HFFc6 (cell line): Measurements from ENCODE around the gene ARTN. TPM values are rescaled to one million over a fixed set of nuclear protein-coding genes. Genes with fewer than 3 reads are reported as not detected.

Experiments used
- DNase-seq: peaks from one replicate; pipeline ENCODE4 v3.0.0-alpha.2; 2018
- H3K27ac Mint-ChIP-seq: 2 replicates; pipeline ENCODE4 v1.8.0; 2020; ENCODE audit warnings: mild to moderate bottlenecking, mixed read lengths
- H3K27me3 Mint-ChIP-seq: 2 replicates; pipeline ENCODE4 v1.8.0; 2021; ENCODE audit warnings: mild to moderate bottlenecking, moderate library complexity, mixed read lengths; ENCODE audit not compliant: insufficient read depth
- H3K36me3 Mint-ChIP-seq: 2 replicates; pipeline ENCODE4 v1.8.0; 2021; ENCODE audit warnings: low read depth, mixed read lengths
- H3K4me1 Mint-ChIP-seq: 2 replicates; pipeline ENCODE4 v1.8.0; 2020; ENCODE audit warnings: low read depth, mixed read lengths
- H3K4me3 Mint-ChIP-seq: 2 replicates; pipeline ENCODE4 v1.8.0; 2020; ENCODE audit warnings: mild to moderate bottlenecking, moderate library complexity, mixed read lengths
- H3K9me3 Mint-ChIP-seq: 2 replicates; pipeline ENCODE4 v1.8.0; 2020; ENCODE audit warnings: mild to moderate bottlenecking, mixed read lengths
- CTCF ChIP-seq: fragments of 200-600 bp; sonication (generic); IDR thresholded peaks from 2 replicates; pipeline ENCODE4 v1.5.0; 2021; ENCODE audit warnings: antibody characterized with exemption, mild to moderate bottlenecking
- total RNA-seq, 6 experiments: library from RNA; stranded (reverse); fragmentation: NEBNext Ultra II Directional; extraction: Animal tissue kit (Norgen Biotek cat#: 25700); gene quantifications; 2 replicates in 1 of 6; 3 replicates in 5 of 6; pipeline ENCODE4 v1.2.3, GENCODE V29; 2021

ARTN gene
- total RNA-seq, 6 experiments from 2014 or later = 0.14 to 0.61 (median 0.37) TPM

- Mint-ChIP-seq H3K4me3 (peak overlapping the region; percentile 65), H3K27ac (peak overlapping the region; percentile 38), H3K27me3 (no peaks in the 10 kb centered on the region), H3K9me3 (peaks cover 6% of the 10 kb centered on the region), H3K4me1 (peaks cover 30% of the 10 kb centered on the region), H3K36me3 (peaks cover 11% of the 10 kb centered on the region)
- peak; percentile 93 for TF ChIP-seq CTCF
- peak; percentile 44 for DNase-seq
Measured at GRCh38 chr1:43934101-43934985, 742 bp downstream of the ARTN start.

- Mint-ChIP-seq H3K27me3 (peaks cover 3% of the 10 kb centered on the region; the same call in 1 of the 2 replicates), H3K9me3 (no peaks in the 10 kb centered on the region; the same call in 1 of the 2 replicates), H3K4me1 (peaks cover 24% of the 10 kb centered on the region), H3K27ac (no peak overlapping the region), H3K36me3 (peaks cover 5% of the 10 kb centered on the region), H3K4me3 (no peak overlapping the region)
- peak; percentile 47 for TF ChIP-seq CTCF
- DNase-seq = no peak
Measured at GRCh38 chr1:43934986-43935324, 1.4 kb downstream of the ARTN start.

GRCh38 chr1:43935711-43936427, 2.3 kb downstream of the ARTN start:
- H3K27me3 Mint-ChIP-seq = peaks cover 3% of the 10 kb centered on the region; the same call in 1 of the 2 replicates
- no peak for TF ChIP-seq CTCF
- no peak overlapping the region for H3K4me3 Mint-ChIP-seq
- no peaks in the 10 kb centered on the region for H3K36me3 Mint-ChIP-seq
- peaks cover 23% of the 10 kb centered on the region for H3K4me1 Mint-ChIP-seq
- DNase-seq = no peak
- H3K9me3 Mint-ChIP-seq = no peaks in the 10 kb centered on the region
- no peak overlapping the region for H3K27ac Mint-ChIP-seq

- Mint-ChIP-seq H3K27me3 (peaks cover 3% of the 10 kb centered on the region; the same call in 1 of the 2 replicates), H3K36me3 (no peaks in the 10 kb centered on the region), H3K27ac (no peak overlapping the region), H3K9me3 (no peaks in the 10 kb centered on the region), H3K4me3 (peak overlapping the region; percentile 25; the same call in 1 of the 2 replicates), H3K4me1 (peaks cover 23% of the 10 kb centered on the region)
- TF ChIP-seq CTCF = peak; percentile 7; the same call in 1 of the 2 replicates
- DNase-seq = no peak
Measured at GRCh38 chr1:43936431-43937151, 3.0 kb downstream of the ARTN start.

GRCh38 chr1:43937179-43937865, 3.7 kb downstream of the ARTN start:
- Mint-ChIP-seq H3K4me3 (no peak overlapping the region), H3K9me3 (no peaks in the 10 kb centered on the region), H3K27me3 (peaks cover 3% of the 10 kb centered on the region; the same call in 1 of the 2 replicates), H3K4me1 (peaks cover 22% of the 10 kb centered on the region), H3K27ac (no peak overlapping the region), H3K36me3 (no peaks in the 10 kb centered on the region)
- no peak for TF ChIP-seq CTCF
- no peak for DNase-seq
